ENCODE measurements around the gene EEFSEC. TPM values are rescaled to one million over a fixed set of nuclear protein-coding genes. Genes with fewer than 3 reads are reported as not detected.

The EEFSEC gene
- polyA plus RNA-seq, 1 donor from 2014 or later, result 4.6 TPM

GRCh38 chr3:128241741-128242140, 88.5 kb downstream of the EEFSEC start:
- Histone ChIP-seq H3K9ac (ENCODE audit: low read length) (no peak overlapping the region), H4K20me1 (ENCODE audit: insufficient read depth) (no peaks in the 10 kb centered on the region), H3K4me3 (ENCODE audit: low read length) (no peak overlapping the region), H3K79me2 (replicated peaks; ENCODE audit: insufficient read depth, low read length) (no peaks in the 10 kb centered on the region), H3K36me3 (ENCODE audit: insufficient read depth, low read length) (no peaks in the 10 kb centered on the region), H2AFZ (ENCODE audit: low read depth, low read length) (no peak overlapping the region), H3K27ac (ENCODE audit: low read length) (no peak overlapping the region), H3K4me2 (ENCODE audit: low read length) (no peak overlapping the region), H3K9me3 (ENCODE audit: low read length) (no peaks in the 10 kb centered on the region), H3F3A (ENCODE audit: insufficient read depth, low read length, poor library complexity, severe bottlenecking) (no peaks in the 10 kb centered on the region), H3K9me2 (ENCODE audit: insufficient read depth, low read length) (no peaks in the 10 kb centered on the region), H3K27me3 (ENCODE audit: insufficient read depth, low read depth, low read length) (no peaks in the 10 kb centered on the region)
- TF ChIP-seq SMC3 (conservative IDR thresholded peaks at IDR 0.05; ENCODE audit: poor library complexity), result no peak
- no peak for TF ChIP-seq RAD21 (conservative IDR thresholded peaks at IDR 0.05)
- no peak for TF ChIP-seq REST (IDR thresholded peaks at IDR 0.05; ENCODE audit: borderline replicate concordance)
- no peak for TF ChIP-seq MXI1 (conservative IDR thresholded peaks at IDR 0.05; ENCODE audit: poor library complexity, severe bottlenecking)
- TF ChIP-seq TAF1 (IDR thresholded peaks at IDR 0.05; ENCODE audit: low read depth), result no peak
- no peak for TF ChIP-seq EZH2 (IDR thresholded peaks at IDR 0.05; ENCODE audit: borderline replicate concordance, insufficient read depth, low read length, poor library complexity, severe bottlenecking)
- TF ChIP-seq EP300 (conservative IDR thresholded peaks at IDR 0.05; ENCODE audit: poor library complexity, severe bottlenecking), result no peak
- no peak for TF ChIP-seq CTCF (IDR thresholded peaks at IDR 0.05; ENCODE audit: poor library complexity, severe bottlenecking)
- no peak for TF ChIP-seq POLR2AphosphoS5 (IDR thresholded peaks at IDR 0.05)

- Histone ChIP-seq H3K27ac (ENCODE audit: low read length) (no peak overlapping the region), H3K36me3 (ENCODE audit: insufficient read depth, low read length) (no peaks in the 10 kb centered on the region), H3K4me2 (ENCODE audit: low read length) (no peak overlapping the region), H3K9ac (ENCODE audit: low read length) (no peak overlapping the region), H3F3A (ENCODE audit: insufficient read depth, low read length, poor library complexity, severe bottlenecking) (no peaks in the 10 kb centered on the region), H4K20me1 (ENCODE audit: insufficient read depth) (no peaks in the 10 kb centered on the region), H3K4me3 (ENCODE audit: low read length) (no peak overlapping the region), H3K9me2 (ENCODE audit: insufficient read depth, low read length) (no peaks in the 10 kb centered on the region), H3K27me3 (ENCODE audit: insufficient read depth, low read depth, low read length) (no peaks in the 10 kb centered on the region), H3K9me3 (ENCODE audit: low read length) (no peaks in the 10 kb centered on the region), H2AFZ (ENCODE audit: low read depth, low read length) (no peak overlapping the region), H3K79me2 (replicated peaks; ENCODE audit: insufficient read depth, low read length) (no peaks in the 10 kb centered on the region)
- TF ChIP-seq SMC3 (conservative IDR thresholded peaks at IDR 0.05; ENCODE audit: poor library complexity) (no peak), MXI1 (conservative IDR thresholded peaks at IDR 0.05; ENCODE audit: poor library complexity, severe bottlenecking) (no peak), EZH2 (IDR thresholded peaks at IDR 0.05; ENCODE audit: borderline replicate concordance, insufficient read depth, low read length, poor library complexity, severe bottlenecking) (no peak), CTCF (IDR thresholded peaks at IDR 0.05; ENCODE audit: poor library complexity, severe bottlenecking) (no peak), RAD21 (conservative IDR thresholded peaks at IDR 0.05) (no peak), TAF1 (IDR thresholded peaks at IDR 0.05; ENCODE audit: low read depth) (no peak), POLR2AphosphoS5 (IDR thresholded peaks at IDR 0.05) (no peak), EP300 (conservative IDR thresholded peaks at IDR 0.05; ENCODE audit: poor library complexity, severe bottlenecking) (no peak), REST (IDR thresholded peaks at IDR 0.05; ENCODE audit: borderline replicate concordance) (no peak)
These were observed 89.7 kb downstream of the EEFSEC start for GRCh38 chr3:128242818-128243601.

Measured in neural cell (in vitro differentiated cells).